Ishikawa (cell line): ENCODE data around the gene NUDT13.

Experiments used
- CEBPB ChIP-seq: IDR thresholded peaks from 2 replicates; pipeline ENCODE4 v1.6.1; 2012
- CREB1 ChIP-seq: IDR thresholded peaks from 2 replicates; pipeline ENCODE4 v1.6.1; 2012; ENCODE audit warnings: low read depth
- EGR1 ChIP-seq: IDR thresholded peaks from 2 replicates; pipeline ENCODE4 v1.6.1; 2012
- EP300 ChIP-seq: IDR thresholded peaks from 2 replicates; pipeline ENCODE4 v1.6.1; 2012; ENCODE audit warnings: borderline replicate concordance
- FOXM1 ChIP-seq: IDR thresholded peaks from 2 replicates; pipeline ENCODE4 v1.6.1; 2012; ENCODE audit warnings: low read depth, borderline replicate concordance
- MAX ChIP-seq: IDR thresholded peaks from 2 replicates; pipeline ENCODE4 v1.6.1; 2012
- NFIC ChIP-seq: IDR thresholded peaks from 2 replicates; pipeline ENCODE4 v1.6.1; 2012
- RAD21 ChIP-seq: IDR thresholded peaks from 2 replicates; pipeline ENCODE4 v1.6.1; 2012; ENCODE audit warnings: low read depth
- REST ChIP-seq: IDR thresholded peaks from 2 replicates; pipeline ENCODE4 v1.6.1; 2012; ENCODE audit warnings: low read depth, mild to moderate bottlenecking
- TAF1 ChIP-seq: IDR thresholded peaks from 2 replicates; pipeline ENCODE4 v1.6.1; 2012; ENCODE audit warnings: low read depth, mild to moderate bottlenecking
- TCF12 ChIP-seq: IDR thresholded peaks from 2 replicates; pipeline ENCODE4 v1.6.1; 2012; ENCODE audit warnings: low read depth
- TEAD4 ChIP-seq: IDR thresholded peaks from 2 replicates; pipeline ENCODE4 v1.6.1; 2012
- USF1 ChIP-seq: IDR thresholded peaks from 2 replicates; pipeline ENCODE4 v1.6.1; 2012
- YY1 ChIP-seq: IDR thresholded peaks from 2 replicates; pipeline ENCODE4 v1.6.1; 2012; ENCODE audit warnings: low read depth
- ZBTB7A ChIP-seq: IDR thresholded peaks from 2 replicates; pipeline ENCODE4 v1.6.1; 2012; ENCODE audit warnings: low read depth

Gene NUDT13

GRCh38 chr10:73106301-73106700 is 4.0 kb upstream of the NUDT13 start:
- no peak for TF ChIP-seq MAX

- no peak for TF ChIP-seq TEAD4
- TF ChIP-seq YY1 = no peak
- no peak for TF ChIP-seq USF1
- TF ChIP-seq REST = no peak
- no peak for TF ChIP-seq EGR1
- TF ChIP-seq TCF12 = no peak
- TF ChIP-seq FOXM1 = no peak
- no peak for TF ChIP-seq NFIC
- no peak for TF ChIP-seq CEBPB
- TF ChIP-seq CREB1 = no peak
- no peak for TF ChIP-seq MAX
- no peak for TF ChIP-seq RAD21
- TF ChIP-seq EP300 = no peak
These were observed 3.3 kb downstream of the NUDT13 start for GRCh38 chr10:73113551-73113950.

- TF ChIP-seq EP300 (no peak), TCF12 (no peak), ZBTB7A (no peak), FOXM1 (no peak), YY1 (no peak)
These were observed 5.8 kb downstream of the NUDT13 start for GRCh38 chr10:73116017-73116416.

GRCh38 chr10:73117976-73118743 is 7.9 kb downstream of the NUDT13 start:
- TF ChIP-seq YY1 (no peak), USF1 (no peak), RAD21 (no peak), TEAD4 (no peak), CREB1 (no peak), CEBPB (no peak), EP300 (no peak), EGR1 (no peak), FOXM1 (no peak), ZBTB7A (no peak), REST (no peak), TAF1 (no peak), MAX (no peak), NFIC (no peak), TCF12 (no peak)

- TF ChIP-seq MAX (no peak), RAD21 (no peak), REST (no peak), YY1 (no peak), CREB1 (no peak), NFIC (no peak), TEAD4 (no peak), FOXM1 (no peak), ZBTB7A (no peak), EGR1 (no peak), USF1 (no peak)
These were observed 9.2 kb downstream of the NUDT13 start for GRCh38 chr10:73119457-73119856.
